Bronchial epithelial cell (primary cell): ENCODE results near the gene PUM2. TPM values are rescaled to one million over a fixed set of nuclear protein-coding genes. Genes with fewer than 3 reads are reported as not detected.

Source experiments
- DNase-seq: peaks from one replicate; pipeline ENCODE4 v3.0.0-alpha.2; 2010; ENCODE audit warnings: low read depth
- FAIRE-seq: peaks from 2 replicates; lab custom pipeline; 2011; peaks lifted over from hg19 to GRCh38; lab: Jason Lieb, UNC
- H3K27me3 ChIP-seq: 2 replicates; pipeline ENCODE4 v1.5.1; 2011; ENCODE audit warnings: low read length; ENCODE audit not compliant: control insufficient read depth, insufficient read depth
- H3K36me3 ChIP-seq: 2 replicates; pipeline ENCODE4 v1.5.1; 2011; ENCODE audit warnings: low read length; ENCODE audit not compliant: control insufficient read depth, insufficient read depth
- H3K4me3 ChIP-seq: 2 replicates; pipeline ENCODE4 v1.5.1; 2011; ENCODE audit warnings: mild to moderate bottlenecking, low read depth, low read length, control low read depth
- CTCF ChIP-seq: IDR thresholded peaks from 2 replicates; pipeline ENCODE4 v1.5.1; 2011; ENCODE audit warnings: mild to moderate bottlenecking, moderate library complexity, low read length, control low read depth, inconsistent platforms; ENCODE audit not compliant: insufficient read depth, severe bottlenecking
- total RNA-seq: library from RNA; depleted of rRNA; stranded (reverse); fragments of >200 nt; gene quantifications from 2 replicates; pipeline ENCODE4 v1.2.1, GENCODE V29; 2014

Gene PUM2
- total RNA-seq, 1 donor from 2014 or later, result 43.7 TPM

DNA sequence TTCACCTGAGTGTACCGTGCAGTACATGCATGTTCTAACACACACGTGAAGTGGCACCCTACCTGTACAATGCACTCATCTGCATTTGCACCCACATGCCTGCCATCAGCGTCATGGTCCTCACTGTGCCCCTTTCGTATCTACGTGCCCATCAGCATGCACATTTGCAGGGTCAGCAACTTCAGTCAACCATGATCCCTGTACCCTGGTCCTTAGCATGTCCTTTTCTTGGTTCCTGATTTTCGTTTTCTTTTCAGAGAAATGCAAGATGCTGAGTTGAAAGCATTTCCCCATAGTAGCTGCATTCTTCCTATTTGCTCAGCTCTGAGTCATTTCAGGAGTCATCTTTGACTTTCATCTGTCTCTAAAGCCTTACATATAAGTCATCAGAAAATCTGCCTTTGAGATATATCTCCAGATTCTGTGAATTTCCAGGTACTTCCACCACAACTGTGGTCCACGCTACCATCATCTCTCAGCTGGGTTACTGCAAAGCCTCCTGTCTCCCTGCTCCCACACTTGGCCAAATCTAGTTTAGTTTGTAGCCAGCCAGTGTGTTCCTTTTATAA lies 14.7 kb upstream of the PUM2 start:
- no peak for FAIRE-seq
- DNase-seq, result peak; percentile 94
- Histone ChIP-seq H3K36me3 (no peaks in the 10 kb centered on the region), H3K27me3 (no peaks in the 10 kb centered on the region), H3K4me3 (no peak overlapping the region)
- TF ChIP-seq CTCF, result no peak

DNA sequence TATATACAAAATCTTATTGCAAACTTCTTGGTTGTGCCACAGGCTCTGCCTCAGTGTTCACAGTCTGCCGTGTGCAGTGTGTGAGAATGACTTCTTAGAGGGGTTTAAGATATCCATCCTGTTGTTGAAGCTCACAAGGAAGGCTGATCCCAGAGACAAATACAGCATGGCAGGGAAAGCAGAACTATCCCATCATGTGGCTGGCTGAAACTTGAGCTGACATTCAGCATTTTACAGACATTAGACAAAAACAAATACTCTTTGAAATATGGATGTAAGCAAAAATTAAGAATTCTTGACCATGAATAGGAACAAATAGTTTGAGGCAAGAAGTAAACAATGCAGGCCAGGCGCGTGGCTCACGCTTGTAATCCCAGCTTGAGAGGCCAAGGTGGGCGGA lies 12.9 kb upstream of the PUM2 start:
- Histone ChIP-seq H3K27me3 (no peaks in the 10 kb centered on the region), H3K36me3 (no peaks in the 10 kb centered on the region), H3K4me3 (no peak overlapping the region)
- no peak for TF ChIP-seq CTCF
- DNase-seq, result no peak
- no peak for FAIRE-seq

GRCh38 chr2:20362701-20363435 lies 12.2 kb upstream of the PUM2 start:
- TF ChIP-seq CTCF, result no peak
- H3K27me3 ChIP-seq, result no peaks in the 10 kb centered on the region
- FAIRE-seq (no peak), DNase-seq (peak; percentile 83)
- H3K36me3 ChIP-seq, result no peaks in the 10 kb centered on the region
- H3K4me3 ChIP-seq, result no peak overlapping the region

GRCh38 chr2:20361893-20362292 lies 11.2 kb upstream of the PUM2 start:
- Histone ChIP-seq H3K27me3 (no peaks in the 10 kb centered on the region), H3K4me3 (no peak overlapping the region), H3K36me3 (no peaks in the 10 kb centered on the region)
- peak; percentile 42 for DNase-seq
- no peak for FAIRE-seq
- TF ChIP-seq CTCF, result no peak

GRCh38 chr2:20359096-20359495 lies 8.5 kb upstream of the PUM2 start:
- Histone ChIP-seq H3K4me3 (no peak overlapping the region), H3K27me3 (no peaks in the 10 kb centered on the region), H3K36me3 (no peaks in the 10 kb centered on the region)
- FAIRE-seq (no peak), DNase-seq (no peak)
- no peak for TF ChIP-seq CTCF
